ENCODE data around the gene TBK1. TPM values are rescaled to one million over a fixed set of nuclear protein-coding genes. Genes with fewer than 3 reads are reported as not detected.
A peak's percentile ranks its signal among the peaks of the same experiment; 100 is the strongest.

Gene TBK1
- total and polyA plus RNA-seq, 11 donors: 7.8 to 16.9 (median 10.9) TPM

- H3K9me3 ChIP-seq: no peaks in the 10 kb centered on the region
- TF ChIP-seq POLR2A (IDR thresholded peaks at IDR 0.05): no peak
- TF ChIP-seq, protein P1, sequence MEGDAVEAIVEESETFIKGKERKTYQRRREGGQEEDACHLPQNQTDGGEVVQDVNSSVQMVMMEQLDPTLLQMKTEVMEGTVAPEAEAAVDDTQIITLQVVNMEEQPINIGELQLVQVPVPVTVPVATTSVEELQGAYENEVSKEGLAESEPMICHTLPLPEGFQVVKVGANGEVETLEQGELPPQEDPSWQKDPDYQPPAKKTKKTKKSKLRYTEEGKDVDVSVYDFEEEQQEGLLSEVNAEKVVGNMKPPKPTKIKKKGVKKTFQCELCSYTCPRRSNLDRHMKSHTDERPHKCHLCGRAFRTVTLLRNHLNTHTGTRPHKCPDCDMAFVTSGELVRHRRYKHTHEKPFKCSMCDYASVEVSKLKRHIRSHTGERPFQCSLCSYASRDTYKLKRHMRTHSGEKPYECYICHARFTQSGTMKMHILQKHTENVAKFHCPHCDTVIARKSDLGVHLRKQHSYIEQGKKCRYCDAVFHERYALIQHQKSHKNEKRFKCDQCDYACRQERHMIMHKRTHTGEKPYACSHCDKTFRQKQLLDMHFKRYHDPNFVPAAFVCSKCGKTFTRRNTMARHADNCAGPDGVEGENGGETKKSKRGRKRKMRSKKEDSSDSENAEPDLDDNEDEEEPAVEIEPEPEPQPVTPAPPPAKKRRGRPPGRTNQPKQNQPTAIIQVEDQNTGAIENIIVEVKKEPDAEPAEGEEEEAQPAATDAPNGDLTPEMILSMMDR (IDR thresholded peaks at IDR 0.05): no peak
- H3K36me3 ChIP-seq: no peaks in the 10 kb centered on the region
- no peak overlapping the region for H3K4me3 ChIP-seq
- ATAC-seq (peak in 1 of 4 donors; percentile 29), DNase-seq (no peak)
- 79 to 90% (median 86%) methylated on average over 8 of the region's 8 CpGs for WGBS, 4 donors
- H3K27me3 ChIP-seq: peaks cover 0 to 16% (median 0%) of the 10 kb centered on the region in 9 donors
- peaks cover 0 to 2% (median 0%) of the 10 kb centered on the region in 12 donors for H3K4me1 ChIP-seq
- H3K27ac ChIP-seq: no peak overlapping the region
- intact Hi-C loops (cut with DNase I): no loop called here
Observed at GRCh38 chr12:64544371-64545080, 92.6 kb downstream of the TBK1 start.

GRCh38 chr12:64545081-64545382, 93.1 kb downstream of the TBK1 start:
- WGBS, 4 donors: 84 to 90% (median 87%) methylated on average over 3 of the region's 3 CpGs
- DNase-seq (no peak), ATAC-seq (no peak)
- H3K4me1 ChIP-seq: peaks cover 0 to 7% (median 0%) of the 10 kb centered on the region in 12 donors
- no peak overlapping the region for H3K4me3 ChIP-seq
- no peak overlapping the region for H3K27ac ChIP-seq
- H3K36me3 ChIP-seq: no peaks in the 10 kb centered on the region
- intact Hi-C loops (cut with DNase I): no loop called here
- TF ChIP-seq, protein P1 (IDR thresholded peaks at IDR 0.05): no peak
- TF ChIP-seq POLR2A (IDR thresholded peaks at IDR 0.05): no peak
- no peaks in the 10 kb centered on the region for H3K9me3 ChIP-seq
- H3K27me3 ChIP-seq: peaks cover 0 to 11% (median 0%) of the 10 kb centered on the region in 9 donors

DNA sequence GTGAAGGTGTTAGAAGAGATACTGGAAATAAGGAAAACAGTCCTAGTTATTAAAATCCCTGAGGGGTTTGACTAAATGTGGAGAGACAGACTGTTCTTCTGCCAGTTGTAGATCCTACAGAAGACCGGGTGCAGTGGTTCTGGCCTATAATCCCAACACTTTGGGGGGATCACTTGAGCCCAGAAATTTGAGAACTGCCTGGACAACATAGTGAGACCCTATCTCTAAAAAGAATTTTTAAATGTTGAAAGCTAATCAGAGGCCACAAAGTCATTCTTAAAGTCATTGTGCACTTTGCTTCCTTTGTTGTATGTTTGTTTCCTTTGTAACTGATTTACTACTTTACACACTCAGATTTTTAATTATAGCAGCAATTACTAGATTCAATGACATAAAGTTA, 97.2 kb downstream of the TBK1 start:
- TF ChIP-seq, protein P1 (IDR thresholded peaks at IDR 0.05): no peak
- TF ChIP-seq POLR2A (IDR thresholded peaks at IDR 0.05): no peak
- DNase-seq (no peak), ATAC-seq (no peak)
- WGBS, 4 donors: 56 to 82% (median 67%) methylated on average over 1 of the region's 1 CpG
- peaks cover 0 to 14% (median 0%) of the 10 kb centered on the region in 12 donors for H3K4me1 ChIP-seq
- H3K27ac ChIP-seq: no peak overlapping the region
- intact Hi-C loops (cut with DNase I): loop anchor here (1.0 to 2.0 kb wide), 6 partner anchors 26 to 149 kb away; partner anchors contain the start of gene RASSF3 (in 1 of the 10)
- no peak overlapping the region for H3K4me3 ChIP-seq
- no peaks in the 10 kb centered on the region for H3K27me3 ChIP-seq
- H3K36me3 ChIP-seq: no peaks in the 10 kb centered on the region
- no peaks in the 10 kb centered on the region for H3K9me3 ChIP-seq

DNA sequence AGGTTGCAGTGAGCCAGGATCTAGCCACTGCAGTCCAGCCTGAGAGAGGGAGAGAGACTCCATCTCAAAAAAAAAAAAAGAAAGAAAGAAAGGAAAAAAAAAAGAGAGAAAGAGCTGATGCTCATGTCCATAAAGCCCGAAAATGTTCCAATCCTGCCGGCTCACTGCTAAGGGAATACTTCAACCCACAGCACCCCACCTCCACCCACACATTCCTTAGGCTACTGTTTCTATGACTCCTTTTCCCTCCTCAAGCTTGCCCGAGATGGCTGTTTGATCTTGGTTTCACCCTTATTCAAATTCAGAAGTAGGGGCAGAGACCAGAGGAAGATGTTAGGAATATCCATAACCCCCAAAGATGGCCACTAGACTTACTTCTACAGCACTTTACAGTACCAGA, 98.8 kb downstream of the TBK1 start:
- H3K4me3 ChIP-seq: no peak overlapping the region
- H3K9me3 ChIP-seq: no peaks in the 10 kb centered on the region
- DNase-seq: no peak
- no peaks in the 10 kb centered on the region for H3K36me3 ChIP-seq
- intact Hi-C loops (cut with DNase I): loop anchor here in 6 of 10 donors (2.0 to 10.0 kb wide), 4 partner anchors 54 to 62 kb away; partner anchors contain the start of gene RASSF3 (in 3 of the 6)
- WGBS, 4 donors: 80 to 86% (median 85%) methylated on average over 3 of the region's 3 CpGs
- H3K27me3 ChIP-seq: no peaks in the 10 kb centered on the region
- H3K27ac ChIP-seq: no peak overlapping the region
- no peak for ATAC-seq
- H3K4me1 ChIP-seq: peaks cover 0 to 14% (median 0%) of the 10 kb centered on the region in 12 donors
- TF ChIP-seq, protein P1 (IDR thresholded peaks at IDR 0.05): no peak
- TF ChIP-seq POLR2A (IDR thresholded peaks at IDR 0.05): no peak
